ENCODE results near the gene SP2.

The SP2 gene

GRCh38 chr17:47949946-47950345 is 53.9 kb downstream of the SP2 start:
- no peak for TF ChIP-seq POLR2A (IDR thresholded peaks at IDR 0.05; ENCODE audit: low read depth, low read length)
- FAIRE-seq = no peak
- DNase-seq (ENCODE audit: insufficient read length, low spot score) = no peak

- DNase-seq (ENCODE audit: insufficient read length, low spot score) (no peak), FAIRE-seq (no peak)
- no peak for TF ChIP-seq POLR2A (IDR thresholded peaks at IDR 0.05; ENCODE audit: low read depth, low read length)
Observed at GRCh38 chr17:47950448-47950847, 54.4 kb downstream of the SP2 start.

GRCh38 chr17:47952171-47953021 is 56.4 kb downstream of the SP2 start:
- no peak for FAIRE-seq
- no peak for TF ChIP-seq POLR2A (IDR thresholded peaks at IDR 0.05; ENCODE audit: low read depth, low read length)

GRCh38 chr17:47953909-47954308 is 57.9 kb downstream of the SP2 start:
- no peak for FAIRE-seq
- no peak for DNase-seq (ENCODE audit: insufficient read length, low spot score)
- no peak for TF ChIP-seq POLR2A (IDR thresholded peaks at IDR 0.05; ENCODE audit: low read depth, low read length)

More at GRCh38 chr17:47952171-47953021, 56.4 kb downstream of the SP2 start:
- DNase-seq (ENCODE audit: insufficient read length, low spot score) = no peak

- DNase-seq (ENCODE audit: insufficient read length, low spot score) (no peak), FAIRE-seq (no peak)
- TF ChIP-seq POLR2A (IDR thresholded peaks at IDR 0.05; ENCODE audit: low read depth, low read length) = no peak
Observed at GRCh38 chr17:47955497-47956461, 59.7 kb downstream of the SP2 start.

GRCh38 chr17:47956791-47957590 is 61.0 kb downstream of the SP2 start:
- DNase-seq (ENCODE audit: insufficient read length, low spot score) (no peak), FAIRE-seq (no peak)
- TF ChIP-seq POLR2A (IDR thresholded peaks at IDR 0.05; ENCODE audit: low read depth, low read length) = no peak

GRCh38 chr17:47957591-47958490 is 61.8 kb downstream of the SP2 start, which contains the start of gene PRR15L:
TSS of gene PRR15L (minus strand) at chr17:47957883. CDS start at chr17:47953234, 4,649 bp downstream.
- no peak for TF ChIP-seq POLR2A (IDR thresholded peaks at IDR 0.05; ENCODE audit: low read depth, low read length)
- DNase-seq (ENCODE audit: insufficient read length, low spot score) (no peak), FAIRE-seq (no peak)

- TF ChIP-seq POLR2A (IDR thresholded peaks at IDR 0.05; ENCODE audit: low read depth, low read length) = no peak
- no peak for FAIRE-seq
- no peak for DNase-seq (ENCODE audit: insufficient read length, low spot score)
Observed at GRCh38 chr17:47959825-47960655, 64.0 kb downstream of the SP2 start.

- FAIRE-seq = no peak
- TF ChIP-seq POLR2A (IDR thresholded peaks at IDR 0.05; ENCODE audit: low read depth, low read length) = no peak
Observed at GRCh38 chr17:47961406-47961805, 65.4 kb downstream of the SP2 start.

GRCh38 chr17:47962901-47963300 is 66.9 kb downstream of the SP2 start:
- no peak for DNase-seq (ENCODE audit: insufficient read length, low spot score)
- TF ChIP-seq POLR2A (IDR thresholded peaks at IDR 0.05; ENCODE audit: low read depth, low read length) = no peak
- no peak for FAIRE-seq

More at GRCh38 chr17:47961406-47961805, 65.4 kb downstream of the SP2 start:
- no peak for DNase-seq (ENCODE audit: insufficient read length, low spot score)

- TF ChIP-seq POLR2A (IDR thresholded peaks at IDR 0.05; ENCODE audit: low read depth, low read length) = no peak
- DNase-seq (ENCODE audit: insufficient read length, low spot score) (no peak), FAIRE-seq (no peak)
Observed at GRCh38 chr17:47964856-47965255, 68.8 kb downstream of the SP2 start.

GRCh38 chr17:47966079-47966519 is 70.1 kb downstream of the SP2 start:
- FAIRE-seq (no peak), DNase-seq (ENCODE audit: insufficient read length, low spot score) (no peak)
- TF ChIP-seq POLR2A (IDR thresholded peaks at IDR 0.05; ENCODE audit: low read depth, low read length) = no peak
